HTERT RPE-1 (cell line): Measurements from ENCODE around the gene TNRC6B.
"Not testable (repeated sequence)": the region's sequence is repeated elsewhere in the genome, so short reads cannot be mapped to it uniquely, and the experiment has no call there.

Experiments used
- in situ Hi-C: fragments of 300-500 bp; cut with MboI; formaldehyde crosslinking; loops from 4 replicates; pipeline ENCODE4 v1.14.3; 2020; ENCODE audit warnings: low sequenced_read_pairs

Gene TNRC6B

GRCh38 chr22:40346185-40347118 is 168.7 kb downstream of the TNRC6B start, which contains the start of gene ADSL:
ADSL (plus strand) TSS chr22:40346500; CDS start chr22:40346559, 59 bp downstream.
- in situ Hi-C loops: no loop called here

GRCh38 chr22:40347300-40347699 is 169.6 kb downstream of the TNRC6B start:
- in situ Hi-C loops: no loop called here

GRCh38 chr22:40348025-40348658 is 170.4 kb downstream of the TNRC6B start:
- in situ Hi-C loops: no loop called here

GRCh38 chr22:40352763-40353162 is 175.0 kb downstream of the TNRC6B start:
- in situ Hi-C loops: no loop called here

- in situ Hi-C loops: no loop called here
Observed at GRCh38 chr22:40361100-40361499, 183.4 kb downstream of the TNRC6B start.

GRCh38 chr22:40363059-40363458 is 185.3 kb downstream of the TNRC6B start:
- in situ Hi-C loops: no loop called here

GRCh38 chr22:40364431-40364830 is 186.7 kb downstream of the TNRC6B start:
- in situ Hi-C loops: no loop called here

GRCh38 chr22:40366068-40366467 is 188.3 kb downstream of the TNRC6B start:
- in situ Hi-C loops: no loop called here

GRCh38 chr22:40367342-40367741 is 189.6 kb downstream of the TNRC6B start:
- in situ Hi-C loops: no loop called here

- in situ Hi-C loops: no loop called here
Observed at GRCh38 chr22:40368016-40368415, 190.3 kb downstream of the TNRC6B start.

- in situ Hi-C loops: no loop called here
Observed at GRCh38 chr22:40368836-40369235, 191.1 kb downstream of the TNRC6B start.

- in situ Hi-C loops: no loop called here
Observed at GRCh38 chr22:40374567-40374966, 196.8 kb downstream of the TNRC6B start.

GRCh38 chr22:40376149-40376548 is 198.4 kb downstream of the TNRC6B start:
- in situ Hi-C loops: no loop called here

- in situ Hi-C loops: no loop called here
Observed at GRCh38 chr22:40377931-40378330, 200.2 kb downstream of the TNRC6B start.

GRCh38 chr22:40378448-40378847 is 200.7 kb downstream of the TNRC6B start:
- in situ Hi-C loops: not testable (repeated sequence)

- in situ Hi-C loops: no loop called here
Observed at GRCh38 chr22:40381461-40381860, 203.7 kb downstream of the TNRC6B start.

GRCh38 chr22:40383905-40384304 is 206.2 kb downstream of the TNRC6B start:
- in situ Hi-C loops: no loop called here

- in situ Hi-C loops: no loop called here
Observed at GRCh38 chr22:40385036-40385782, 207.5 kb downstream of the TNRC6B start.
